Astrocyte of the spinal cord (primary cell): ENCODE measurements around the gene PODN.

Experiments
- DNase-seq: peaks from one replicate; pipeline ENCODE4 v3.0.0; 2011; ENCODE audit warnings: low read depth, low spot score
- H3K4me3 ChIP-seq: 2 replicates; pipeline ENCODE4 v1.5.1; 2011; ENCODE audit warnings: low read depth, mild to moderate bottlenecking, low read length, moderate library complexity
- CTCF ChIP-seq: IDR thresholded peaks from 2 replicates; pipeline ENCODE4 v1.5.1; 2012; ENCODE audit warnings: low read depth, mild to moderate bottlenecking, low read length, inconsistent platforms
- in situ Hi-C: cut with HindIII; loops from 2 replicates; pipeline ENCODE4 v1.10.0; 2017; ENCODE audit warnings: low sequenced_read_pairs

The PODN gene

GRCh38 chr1:53061859-53062707 is at the start of gene PODN:
PODN (plus strand) TSS chr1:53062213; CDS start chr1:53069856, 7,643 bp downstream.
- no peak for DNase-seq
- in situ Hi-C loops: no loop called here
- H3K4me3 ChIP-seq: peak within 1 kb of the TSS; percentile 51
- TF ChIP-seq CTCF: no peak

GRCh38 chr1:53014791-53015507 is 47.1 kb upstream of the PODN start:
- peak; percentile 88 for DNase-seq
- no peak for TF ChIP-seq CTCF
- in situ Hi-C loops: no loop called here
- peak overlapping the region; percentile 76 for H3K4me3 ChIP-seq

- no peak for TF ChIP-seq CTCF
- no peak for DNase-seq
- H3K4me3 ChIP-seq: peak overlapping the region; percentile 76
- in situ Hi-C loops: no loop called here
Observed at GRCh38 chr1:53015508-53015860, 46.5 kb upstream of the PODN start.

- no peak overlapping the region for H3K4me3 ChIP-seq
- TF ChIP-seq CTCF: no peak
- in situ Hi-C loops: no loop called here
- no peak for DNase-seq
Observed at GRCh38 chr1:53016705-53017104, 45.3 kb upstream of the PODN start.

GRCh38 chr1:53020588-53020987 is 41.4 kb upstream of the PODN start:
- no peak for TF ChIP-seq CTCF
- in situ Hi-C loops: no loop called here
- no peak for DNase-seq
- no peak overlapping the region for H3K4me3 ChIP-seq

- DNase-seq: no peak
- no peak for TF ChIP-seq CTCF
- no peak overlapping the region for H3K4me3 ChIP-seq
- in situ Hi-C loops: no loop called here
Observed at GRCh38 chr1:53022179-53022578, 39.8 kb upstream of the PODN start.
